IMR-90 (cell line): ENCODE measurements around the gene ARF3. TPM values are rescaled to one million over a fixed set of nuclear protein-coding genes. Genes with fewer than 3 reads are reported as not detected.
A peak's percentile ranks its signal among the peaks of the same experiment; 100 is the strongest.

Experiments used
- ATAC-seq: fragments of 200-7000 bp; cut with Tn5 transposase; 2 replicates; pipeline ENCODE4 v1.9.1; 2020; ENCODE audit warnings: low read depth, mild to moderate bottlenecking, moderate library complexity
- BruUV-seq: library from RNA; stranded (reverse); fragments of 400-500 nt; replicated peaks from 2 replicates; lab custom pipeline; 2021; lab: Mats Ljungman, UMichigan
- CTCF ChIA-PET: fragments of 300-600 bp; formaldehyde crosslinking; extraction: SDS; loops from one replicate; lab custom pipeline; 2021; ENCODE audit warnings: antibody characterized with exemption; lab: Yijun Ruan, JAX
- POLR2A ChIA-PET: fragments of 300-600 bp; sonication (Branson Sonifier 250); formaldehyde crosslinking; loops from one replicate; lab custom pipeline; 2022; ENCODE audit warnings: antibody characterized with exemption; ENCODE audit not compliant: unreplicated experiment; lab: Charles Lee
- DNase-seq: peaks from one replicate; pipeline ENCODE4 v3.0.0; 2013
- H2AFZ ChIP-seq: replicated peaks from 2 replicates; pipeline ENCODE3; 2013; ENCODE audit warnings: low read length, mild to moderate bottlenecking; ENCODE audit not compliant: poor library complexity
- H2AK5ac ChIP-seq: 2 replicates; pipeline ENCODE4 v1.6.1; 2013; ENCODE audit warnings: low read depth, low read length, inconsistent platforms
- H2AK9ac ChIP-seq: replicated peaks from 2 replicates; pipeline ENCODE3; 2013; ENCODE audit warnings: mild to moderate bottlenecking, low read depth, low read length, moderate library complexity; ENCODE audit not compliant: poor library complexity
- H2BK120ac ChIP-seq: 2 replicates; pipeline ENCODE4 v1.6.1; 2013; ENCODE audit warnings: low read depth, low read length, inconsistent platforms
- H2BK15ac ChIP-seq: 3 replicates; pipeline ENCODE4 v1.6.1; 2013; ENCODE audit warnings: low read depth, low read length, inconsistent platforms
- H2BK20ac ChIP-seq: 2 replicates; pipeline ENCODE4 v1.6.1; 2013; ENCODE audit warnings: low read depth, mild to moderate bottlenecking, inconsistent platforms, low read length, moderate library complexity
- H2BK5ac ChIP-seq: 2 replicates; pipeline ENCODE4 v1.6.1; 2013; ENCODE audit warnings: mild to moderate bottlenecking, low read depth, low read length, inconsistent platforms; ENCODE audit not compliant: poor library complexity, severe bottlenecking
- H3K14ac ChIP-seq: replicated peaks from 2 replicates; pipeline ENCODE4 v1.6.1; 2013; ENCODE audit warnings: low read depth, low read length, inconsistent platforms
- H3K18ac ChIP-seq: 2 replicates; pipeline ENCODE4 v1.6.1; 2013; ENCODE audit warnings: low read depth, low read length, control low read depth
- H3K23ac ChIP-seq: 2 replicates; pipeline ENCODE4 v1.6.1; 2013; ENCODE audit warnings: low read depth, low read length, inconsistent platforms
- H3K27ac ChIP-seq: 2 replicates; pipeline ENCODE4 v1.5.1; 2013; ENCODE audit warnings: mild to moderate bottlenecking, control low read depth, low read length; ENCODE audit not compliant: insufficient read depth
- H3K27me3 ChIP-seq: 2 replicates; pipeline ENCODE4 v1.6.1; 2013; ENCODE audit warnings: low read length; ENCODE audit not compliant: control insufficient read depth, insufficient read depth
- H3K36me3 ChIP-seq: 2 replicates; pipeline ENCODE4 v1.6.1; 2013; ENCODE audit warnings: low read length, mixed read lengths; ENCODE audit not compliant: control insufficient read depth, insufficient read depth
- H3K4ac ChIP-seq: 2 replicates; pipeline ENCODE4 v1.6.1; 2013; ENCODE audit warnings: low read depth, low read length, inconsistent platforms
- H3K4me1 ChIP-seq: 2 replicates; pipeline ENCODE4 v1.6.1; 2013; ENCODE audit warnings: low read length, mixed read lengths; ENCODE audit not compliant: control insufficient read depth, insufficient read depth
- H3K4me2 ChIP-seq: 2 replicates; pipeline ENCODE4 v1.6.1; 2013; ENCODE audit warnings: low read depth, mild to moderate bottlenecking, control low read depth, low read length, moderate library complexity
- H3K4me3 ChIP-seq: 2 replicates; pipeline ENCODE4 v1.5.1; 2013; ENCODE audit warnings: low read depth, mild to moderate bottlenecking, control low read depth, low read length, moderate library complexity; ENCODE audit not compliant: insufficient read depth
- H3K56ac ChIP-seq: 2 replicates; pipeline ENCODE4 v1.6.1; 2013; ENCODE audit warnings: low read length, inconsistent platforms; ENCODE audit not compliant: insufficient read depth; ENCODE audit errors: extremely low read depth
- H3K79me1 ChIP-seq, 2 experiments: 2 replicates each; pipeline ENCODE4 v1.6.1; 2013; ENCODE audit warnings: low read length in 2 of 2, inconsistent platforms in 1 of 2, low read depth in 1 of 2
- H3K9ac ChIP-seq: 2 replicates; pipeline ENCODE4 v1.6.1; 2013; ENCODE audit warnings: low read depth, low read length, control low read depth
- H3K9me1 ChIP-seq: 2 replicates; pipeline ENCODE4 v1.6.1; 2013; ENCODE audit warnings: low read length, inconsistent platforms; ENCODE audit not compliant: insufficient read depth
- H3K9me3 ChIP-seq: 2 replicates; pipeline ENCODE4 v1.6.1; 2013; ENCODE audit warnings: low read length; ENCODE audit not compliant: control insufficient read depth, insufficient read depth
- H4K20me1 ChIP-seq: 2 replicates; pipeline ENCODE4 v1.6.1; 2013; ENCODE audit warnings: low read length, inconsistent platforms; ENCODE audit not compliant: insufficient read depth
- H4K5ac ChIP-seq: 2 replicates; pipeline ENCODE4 v1.6.1; 2013; ENCODE audit warnings: mild to moderate bottlenecking, low read depth, low read length, control low read depth
- H4K8ac ChIP-seq, 2 experiments: 2 replicates each; pipeline ENCODE4 v1.6.1; 2013; ENCODE audit warnings: low read depth in 2 of 2, low read length in 2 of 2, control low read depth in 1 of 2, inconsistent platforms in 1 of 2
- H4K91ac ChIP-seq: 2 replicates; pipeline ENCODE4 v1.6.1; 2013; ENCODE audit warnings: low read depth, low read length, inconsistent platforms; ENCODE audit not compliant: insufficient read depth
- WGBS, 2 experiments: methylation state at CpG; one replicate each; pipeline versions ENCODE4 v1.1.5 to v1.1.7; 2013; ENCODE audit warnings: missing lambda C conversion rate in 2 of 2; ENCODE audit not compliant: insufficient read length in 1 of 2; ENCODE audit errors: extremely low coverage in 2 of 2; 5-methylcytosine and 5-hydroxymethylcytosine counted together
- dilution Hi-C: fragments of 300-500 bp; cut with HindIII; formaldehyde crosslinking; loops from one replicate; pipeline ENCODE4 v1.14.3; 2018; ENCODE audit warnings: low sequenced_read_pairs; ENCODE audit not compliant: unreplicated experiment
- in situ Hi-C: fragments of 300-500 bp; cut with MboI; formaldehyde crosslinking; loops from 3 replicates; pipeline ENCODE4 v1.14.3; 2019; ENCODE audit warnings: low sequenced_read_pairs, inconsistent platforms, mixed read lengths
- intact Hi-C: fragments of 100-400 bp; cut with micrococcal nuclease; formaldehyde crosslinking; loops from 2 replicates; pipeline ENCODE4 v1.10.0; 2022
- polyA plus RNA-seq, 3 experiments: library from polyadenylated mRNA; depleted of rRNA; stranded (reverse); fragments of >200 nt; gene quantifications; 2 replicates each; pipeline ENCODE4 v1.2.3, GENCODE V29; 2012; ENCODE audit warnings: low replicate concordance in 1 of 3
- total RNA-seq: library from RNA; depleted of rRNA; stranded (reverse); fragments of >200 nt; gene quantifications from 2 replicates; pipeline ENCODE4 v1.2.3, GENCODE V29; 2012
- TF ChIP-seq, protein P1 (sequence below): fragments of 150-350 bp; IDR thresholded peaks from 2 replicates; pipeline ENCODE4 v1.6.1; 2016; ENCODE audit warnings: low read depth, mild to moderate bottlenecking, low read length, moderate library complexity, borderline replicate concordance
- TF ChIP-seq, protein P2 (sequence below): conservative IDR thresholded peaks from 2 replicates; pipeline ENCODE4 v1.5.1; 2012; ENCODE audit warnings: mild to moderate bottlenecking, low read depth, low read length, improper control_type of control experiment

The ARF3 gene
- total and polyA plus RNA-seq, 2 of the 4 experiments (the other 2 are of a cell fraction) = 97.7 to 198 TPM

DNA sequence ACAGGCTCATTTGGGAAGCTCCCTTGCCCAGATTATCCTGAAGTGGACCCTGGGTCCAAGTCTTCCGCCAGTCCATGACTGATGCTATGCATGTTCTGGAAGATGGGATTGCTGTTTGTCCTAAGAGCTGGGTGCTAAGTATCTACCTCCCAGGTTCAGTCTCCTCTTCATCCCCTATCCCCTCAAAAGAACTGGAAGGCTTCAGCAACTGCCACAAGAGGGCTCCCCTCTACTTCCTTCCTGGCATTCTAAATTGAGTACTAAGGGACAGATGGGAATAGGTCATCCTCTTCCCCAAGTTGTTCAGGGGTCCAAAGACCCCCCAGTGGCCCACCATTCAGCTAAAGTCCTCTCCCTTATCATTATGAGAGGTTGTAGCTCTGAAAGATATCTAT is 23.0 kb downstream of the ARF3 start:
- H2BK20ac ChIP-seq = no peak overlapping the region
- peaks cover 42% of the 10 kb centered on the region for H4K20me1 ChIP-seq
- ChIA-PET CTCF (interaction anchor here (0.9 kb wide), 1 partner anchor 30 kb away, joined by 4 read pairs; a partner anchor contains a TSS), POLR2A (no interaction called here)
- H3K9me1 ChIP-seq = peaks cover 6% of the 10 kb centered on the region
- no peak overlapping the region for H2BK15ac ChIP-seq
- no peak overlapping the region for H2AK5ac ChIP-seq
- no peak overlapping the region for H3K4ac ChIP-seq
- peaks cover 52% of the 10 kb centered on the region for H3K36me3 ChIP-seq
- no peak overlapping the region for H4K91ac ChIP-seq
- ATAC-seq = no peak
- in situ Hi-C loops (no loop called here), dilution Hi-C loops (no loop called here), intact Hi-C loops (no loop called here)
- peaks cover 16 to 62% of the 10 kb centered on the region in 2 experiments; a peak in 3 of 4 replicates for H3K79me1 ChIP-seq
- no peak for DNase-seq
- BruUV-seq = no TSS peak
- H2AFZ ChIP-seq = no peak overlapping the region
- no peak overlapping the region for H3K9ac ChIP-seq
- WGBS, 2 experiments = no CpG with 5 or more reads among the region's 1 CpG
- H4K8ac ChIP-seq = no peak overlapping the region
- no peak overlapping the region for H3K4me2 ChIP-seq
- no peak overlapping the region for H3K23ac ChIP-seq
- H4K5ac ChIP-seq = no peak overlapping the region
- H3K4me1 ChIP-seq = peaks cover 8% of the 10 kb centered on the region
- no peak overlapping the region for H2BK120ac ChIP-seq
- H2BK5ac ChIP-seq = no peak overlapping the region
- no peaks in the 10 kb centered on the region for H3K9me3 ChIP-seq
- no peak overlapping the region for H3K14ac ChIP-seq
- TF ChIP-seq, protein P1, sequence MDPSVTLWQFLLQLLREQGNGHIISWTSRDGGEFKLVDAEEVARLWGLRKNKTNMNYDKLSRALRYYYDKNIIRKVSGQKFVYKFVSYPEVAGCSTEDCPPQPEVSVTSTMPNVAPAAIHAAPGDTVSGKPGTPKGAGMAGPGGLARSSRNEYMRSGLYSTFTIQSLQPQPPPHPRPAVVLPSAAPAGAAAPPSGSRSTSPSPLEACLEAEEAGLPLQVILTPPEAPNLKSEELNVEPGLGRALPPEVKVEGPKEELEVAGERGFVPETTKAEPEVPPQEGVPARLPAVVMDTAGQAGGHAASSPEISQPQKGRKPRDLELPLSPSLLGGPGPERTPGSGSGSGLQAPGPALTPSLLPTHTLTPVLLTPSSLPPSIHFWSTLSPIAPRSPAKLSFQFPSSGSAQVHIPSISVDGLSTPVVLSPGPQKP = no peak
- TF ChIP-seq, protein P2, sequence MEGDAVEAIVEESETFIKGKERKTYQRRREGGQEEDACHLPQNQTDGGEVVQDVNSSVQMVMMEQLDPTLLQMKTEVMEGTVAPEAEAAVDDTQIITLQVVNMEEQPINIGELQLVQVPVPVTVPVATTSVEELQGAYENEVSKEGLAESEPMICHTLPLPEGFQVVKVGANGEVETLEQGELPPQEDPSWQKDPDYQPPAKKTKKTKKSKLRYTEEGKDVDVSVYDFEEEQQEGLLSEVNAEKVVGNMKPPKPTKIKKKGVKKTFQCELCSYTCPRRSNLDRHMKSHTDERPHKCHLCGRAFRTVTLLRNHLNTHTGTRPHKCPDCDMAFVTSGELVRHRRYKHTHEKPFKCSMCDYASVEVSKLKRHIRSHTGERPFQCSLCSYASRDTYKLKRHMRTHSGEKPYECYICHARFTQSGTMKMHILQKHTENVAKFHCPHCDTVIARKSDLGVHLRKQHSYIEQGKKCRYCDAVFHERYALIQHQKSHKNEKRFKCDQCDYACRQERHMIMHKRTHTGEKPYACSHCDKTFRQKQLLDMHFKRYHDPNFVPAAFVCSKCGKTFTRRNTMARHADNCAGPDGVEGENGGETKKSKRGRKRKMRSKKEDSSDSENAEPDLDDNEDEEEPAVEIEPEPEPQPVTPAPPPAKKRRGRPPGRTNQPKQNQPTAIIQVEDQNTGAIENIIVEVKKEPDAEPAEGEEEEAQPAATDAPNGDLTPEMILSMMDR = peak; percentile 22; the same call in 1 of the 2 replicates
- no peaks in the 10 kb centered on the region for H3K27me3 ChIP-seq
- no peak overlapping the region for H2AK9ac ChIP-seq
- H3K27ac ChIP-seq = no peak overlapping the region
- no peak overlapping the region for H3K4me3 ChIP-seq
- no peak overlapping the region for H3K18ac ChIP-seq
- no peak overlapping the region for H3K56ac ChIP-seq
